ENCODE measurements around the gene MTCL3.

MTCL3 gene

DNA sequence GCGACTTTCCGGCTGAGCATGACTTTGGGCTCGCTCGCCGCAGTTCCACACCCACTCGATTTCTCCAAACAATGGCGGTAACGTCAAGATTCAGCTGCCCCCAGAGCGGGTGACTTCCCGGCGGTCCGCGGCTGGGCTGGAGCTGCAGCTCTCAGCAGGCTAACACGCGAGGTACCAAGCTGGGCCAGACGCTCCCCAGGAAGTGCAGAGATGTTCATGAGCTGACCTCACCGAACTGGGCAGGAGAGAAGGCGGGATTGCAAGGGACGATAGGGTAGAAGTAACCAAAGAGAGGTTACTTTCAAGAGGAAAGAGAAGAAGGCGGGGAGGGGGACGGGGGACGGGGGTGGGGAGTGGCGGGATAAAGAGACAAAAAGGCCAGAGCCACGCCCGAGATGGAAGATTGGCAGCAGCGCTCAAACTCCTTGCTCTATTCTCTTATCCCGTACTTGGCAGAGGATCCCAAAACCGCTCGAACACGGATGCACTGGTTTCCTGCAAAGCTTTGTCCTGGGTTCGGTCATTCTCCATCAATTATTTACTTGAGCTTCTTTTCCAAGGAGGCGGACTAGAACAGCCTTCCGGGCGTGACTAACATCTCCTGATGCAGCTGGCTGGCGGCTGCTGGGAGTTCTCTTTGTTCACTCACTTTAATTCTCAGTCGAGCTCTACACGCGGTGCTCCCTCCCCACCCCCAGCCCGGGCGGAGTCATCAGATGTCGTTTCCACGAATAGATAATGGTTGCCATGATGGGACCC, at the start of gene MTCL3:
Gene MTCL3 (minus strand): TSS at position 626 of the 759 bp plus-strand sequence.
- peak; percentile 27 for DNase-seq

DNA sequence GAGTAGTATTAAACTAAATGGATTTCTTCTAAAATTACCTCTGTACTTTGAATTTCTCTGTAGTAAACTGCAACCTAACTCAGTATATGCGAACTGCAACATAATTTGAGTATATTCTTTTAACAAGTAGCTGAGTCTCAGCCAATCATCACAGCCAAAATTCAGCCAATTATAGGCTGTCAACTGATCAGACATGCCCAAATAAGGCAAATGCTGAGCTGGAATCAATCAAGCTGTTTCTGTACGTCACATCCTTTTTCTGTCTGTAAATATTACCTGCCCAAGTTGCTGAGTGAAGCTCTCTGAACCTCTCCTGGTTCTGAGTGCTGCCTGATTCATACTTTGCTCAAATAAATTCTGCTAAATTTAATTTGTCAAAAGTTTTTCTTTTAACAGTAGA, 48.3 kb upstream of the MTCL3 start:
- DNase-seq = no peak

DNA sequence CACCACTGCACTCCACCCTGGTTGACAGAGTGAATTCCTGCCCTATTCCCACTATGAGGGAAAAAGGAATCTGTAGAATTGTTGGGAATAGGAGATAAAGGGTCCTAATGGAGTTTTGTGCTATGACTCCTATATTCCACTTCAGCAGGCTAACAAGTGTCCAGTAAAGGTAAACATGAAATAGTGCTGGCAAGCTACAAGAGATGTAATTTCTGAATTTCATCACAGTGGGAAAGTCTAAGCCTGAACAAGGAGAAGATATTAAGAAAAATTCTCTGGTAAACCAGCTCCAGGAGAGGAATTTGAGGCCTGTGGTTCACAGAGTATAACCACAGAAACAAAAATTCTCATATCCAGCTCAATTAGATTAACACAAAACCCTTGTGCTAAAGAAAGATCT, 47.5 kb upstream of the MTCL3 start:
- no peak for DNase-seq

DNA sequence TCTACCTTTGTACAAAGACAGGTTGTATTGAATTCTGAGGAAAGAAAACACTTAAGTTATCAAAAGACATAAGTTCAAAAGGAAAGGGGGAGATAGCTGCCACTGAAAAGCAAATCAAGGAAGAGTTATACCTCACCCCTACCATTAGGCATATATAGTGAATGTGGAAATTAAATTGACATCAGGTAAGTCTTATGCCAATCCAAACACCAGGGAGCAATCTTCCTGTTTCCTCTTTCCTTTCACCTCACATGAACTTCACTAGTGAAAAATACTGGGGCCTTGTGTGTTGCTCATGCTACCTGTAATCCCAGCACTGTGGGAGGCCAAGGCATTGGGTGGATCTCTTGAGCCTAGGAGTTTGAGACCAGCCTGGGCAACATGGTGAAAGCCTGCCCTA, 47.0 kb upstream of the MTCL3 start:
- no peak for DNase-seq

DNA sequence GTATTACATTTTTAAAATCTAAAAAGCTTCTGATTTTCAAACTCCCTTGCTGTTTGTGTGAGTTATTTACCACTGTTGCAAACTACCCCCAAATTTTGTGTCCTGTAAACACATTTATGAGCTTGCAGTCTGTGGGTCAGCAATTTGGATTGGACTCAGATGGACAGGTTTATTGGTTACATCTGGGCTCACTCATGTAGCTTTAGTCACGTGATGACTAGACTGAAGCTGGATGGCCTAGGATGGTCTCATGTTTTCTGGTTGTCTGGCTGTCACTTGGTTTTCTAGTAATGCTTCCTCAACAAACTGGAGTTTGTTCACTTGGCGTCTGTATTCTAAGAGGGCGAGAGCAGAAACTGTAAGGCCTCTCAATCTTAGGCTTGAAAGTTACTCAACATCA, 45.6 kb upstream of the MTCL3 start:
- no peak for DNase-seq

DNA sequence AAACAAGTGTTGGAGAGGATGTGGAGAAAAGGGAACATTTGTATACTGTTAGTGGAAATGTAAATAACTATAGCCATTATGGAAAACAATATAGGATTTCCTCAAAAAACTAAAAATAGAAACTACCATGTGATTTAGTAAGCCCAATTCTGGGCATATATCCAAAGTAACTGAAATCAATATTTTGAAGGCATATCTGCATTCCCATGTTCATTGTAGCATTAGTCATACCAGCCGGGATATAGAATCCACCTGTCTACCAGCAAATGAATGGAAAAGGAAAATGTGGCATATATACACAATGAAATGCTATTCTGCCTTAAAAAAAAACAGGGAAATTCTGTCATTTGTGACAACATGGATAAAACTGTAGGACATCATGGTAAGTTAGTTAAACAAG, 42.5 kb upstream of the MTCL3 start:
- DNase-seq = no peak

DNA sequence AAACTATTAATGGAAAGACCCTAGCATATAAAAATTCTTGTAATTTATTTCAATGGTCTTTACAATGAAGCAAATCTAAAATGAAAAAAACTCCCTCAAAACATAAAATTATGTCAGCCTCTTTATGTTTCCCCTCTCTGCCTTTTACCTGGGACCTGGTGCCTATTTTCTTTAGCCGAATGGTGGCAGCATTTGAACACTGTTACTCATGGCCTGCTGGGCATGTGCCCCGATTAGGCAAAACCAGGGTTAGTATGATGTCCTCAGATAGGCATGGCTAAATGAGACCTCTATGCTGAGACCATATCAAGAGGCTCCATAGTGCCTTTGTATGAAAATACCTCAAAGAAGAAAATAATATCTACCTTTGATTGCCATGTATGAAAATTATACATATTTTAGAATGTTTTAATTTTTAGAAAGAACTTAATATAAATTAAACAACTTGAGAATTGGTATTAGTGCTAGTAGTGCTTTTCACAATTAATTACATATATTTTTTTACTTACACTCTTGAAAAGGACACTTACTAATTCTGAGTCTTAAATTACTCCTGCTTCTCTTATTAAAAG, 35.4 kb upstream of the MTCL3 start:
- no peak for DNase-seq

DNA sequence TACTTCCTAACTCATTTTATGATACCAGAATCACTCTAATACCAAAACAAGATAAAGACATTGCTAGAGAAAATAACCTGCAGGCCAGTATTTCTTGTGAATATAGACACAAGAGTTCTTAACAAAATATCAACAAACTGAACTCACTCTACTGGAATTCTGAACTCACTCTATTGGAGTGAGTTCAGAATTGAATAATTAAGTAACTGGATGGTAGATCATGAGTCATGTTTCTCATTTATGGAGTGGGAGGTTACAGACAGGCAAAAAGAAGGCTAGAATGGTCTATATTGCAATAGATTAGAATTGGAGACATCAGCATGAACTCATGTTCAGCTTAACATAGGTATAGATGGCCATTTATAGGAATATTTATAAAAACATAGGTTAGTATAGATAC, 31.3 kb upstream of the MTCL3 start:
- no peak for DNase-seq

DNA sequence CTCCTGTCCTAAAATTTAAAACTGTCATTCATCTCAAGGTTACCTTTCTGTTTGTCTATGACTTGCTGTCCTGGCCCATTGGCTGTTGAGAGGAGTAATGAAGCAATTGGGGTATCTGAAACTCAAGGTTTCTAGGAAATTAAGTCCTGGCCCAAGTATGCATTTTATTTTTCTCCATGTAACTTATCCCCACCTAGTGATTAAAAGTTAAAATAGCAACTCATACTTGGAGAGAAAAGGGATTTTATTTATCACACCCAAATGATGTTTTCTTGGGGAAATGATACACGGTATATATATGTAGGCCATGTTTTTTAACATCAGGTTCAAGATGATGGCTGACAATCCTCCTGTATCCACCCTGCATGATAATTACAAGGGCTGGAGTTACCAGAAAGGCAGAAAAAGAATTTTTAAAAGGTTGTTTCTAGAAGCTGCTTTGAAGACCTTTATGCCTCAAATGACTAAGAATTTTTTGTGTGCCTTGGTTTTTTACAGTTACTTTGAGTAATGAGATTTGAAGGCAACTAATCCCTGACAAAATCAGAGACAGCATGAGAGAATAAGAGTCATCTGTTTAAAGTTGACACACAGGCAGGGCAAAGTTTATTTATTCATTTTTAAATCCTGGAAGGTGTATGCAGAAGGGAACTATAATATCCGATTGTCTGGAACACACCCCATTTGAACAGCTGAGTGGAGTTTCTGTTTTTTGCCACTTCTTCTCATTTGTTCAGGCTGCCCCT, 28.9 kb upstream of the MTCL3 start:
- no peak for DNase-seq

DNA sequence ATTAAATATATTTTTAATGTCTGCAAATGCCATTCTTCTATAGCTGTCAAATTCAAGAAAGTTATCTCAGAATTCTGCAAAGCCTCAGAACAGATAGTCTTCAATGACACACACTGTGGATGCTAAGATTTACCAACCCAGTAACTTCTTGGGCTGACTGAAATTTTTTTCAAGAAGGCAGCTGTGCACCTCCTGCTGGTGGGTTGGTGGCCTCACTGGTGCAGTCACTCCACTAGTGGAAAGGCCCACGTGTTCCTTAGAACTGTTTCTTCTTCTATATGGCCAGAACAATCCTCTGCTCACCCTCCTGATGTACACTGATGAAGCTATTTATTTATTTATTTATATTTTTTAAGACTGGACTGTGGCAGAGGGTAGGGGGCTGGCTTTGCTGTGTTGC, 28.1 kb upstream of the MTCL3 start:
- no peak for DNase-seq

DNA sequence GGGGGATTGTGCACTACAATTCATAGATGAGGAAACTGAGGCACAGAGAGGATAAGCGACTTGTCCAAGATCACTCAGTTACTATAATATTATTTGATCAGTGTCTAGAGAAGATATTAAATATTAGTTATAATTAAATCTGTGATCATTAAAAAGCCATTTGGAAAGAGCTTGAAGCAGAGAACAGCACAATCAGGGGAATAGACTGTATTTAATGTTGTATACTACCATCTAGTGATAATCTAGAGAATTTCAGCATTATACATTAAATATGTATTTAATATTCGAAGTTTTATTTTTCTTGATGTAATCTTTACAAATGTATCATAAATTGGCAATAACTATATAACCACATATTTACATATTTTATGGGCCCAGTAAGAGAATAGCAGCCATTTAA, 20.1 kb upstream of the MTCL3 start:
- DNase-seq = no peak

DNA sequence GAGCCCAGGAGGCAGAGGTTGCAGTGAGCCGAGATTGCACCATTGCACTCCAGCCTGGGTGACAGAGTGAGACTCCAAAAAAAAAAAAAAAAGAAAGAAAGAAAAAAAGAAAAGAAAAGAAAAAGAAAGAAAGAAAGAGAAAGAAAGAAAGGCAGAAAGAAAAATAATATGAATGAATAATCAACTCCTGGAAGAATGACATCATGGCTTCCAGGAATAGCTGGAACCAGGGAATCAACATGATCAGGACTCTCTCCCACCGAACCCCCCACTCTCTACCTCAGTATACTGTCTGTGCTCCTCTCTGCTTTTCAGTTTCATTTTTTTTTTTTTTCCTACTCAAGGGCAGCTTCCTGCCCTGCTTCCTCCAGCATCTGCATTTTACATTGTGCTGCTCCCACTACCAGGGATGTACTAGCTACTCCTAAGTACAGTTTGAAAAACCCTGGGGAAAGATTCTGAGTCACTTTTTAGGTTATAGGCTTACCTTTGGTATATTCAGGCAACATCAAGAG, 19.7 kb upstream of the MTCL3 start:
- no peak for DNase-seq

DNA sequence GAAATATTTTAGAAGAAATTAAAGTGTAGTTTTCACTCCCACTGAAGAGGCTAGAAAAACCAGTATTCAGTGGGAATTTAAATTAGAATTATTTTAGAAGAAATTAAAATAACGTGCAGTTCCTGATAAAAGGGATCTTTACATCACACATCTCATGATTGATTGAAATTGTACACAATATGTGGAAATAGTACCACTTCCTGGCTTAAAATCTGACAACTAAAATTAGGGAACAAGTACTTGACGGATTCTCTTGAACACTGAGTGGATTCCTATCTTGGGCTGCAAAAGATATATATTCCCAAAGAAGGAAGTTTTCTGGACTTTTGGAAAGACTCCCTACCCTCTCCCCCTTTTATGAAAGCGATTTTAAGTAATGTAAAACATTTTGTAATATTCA, 14.6 kb upstream of the MTCL3 start:
- no peak for DNase-seq

DNA sequence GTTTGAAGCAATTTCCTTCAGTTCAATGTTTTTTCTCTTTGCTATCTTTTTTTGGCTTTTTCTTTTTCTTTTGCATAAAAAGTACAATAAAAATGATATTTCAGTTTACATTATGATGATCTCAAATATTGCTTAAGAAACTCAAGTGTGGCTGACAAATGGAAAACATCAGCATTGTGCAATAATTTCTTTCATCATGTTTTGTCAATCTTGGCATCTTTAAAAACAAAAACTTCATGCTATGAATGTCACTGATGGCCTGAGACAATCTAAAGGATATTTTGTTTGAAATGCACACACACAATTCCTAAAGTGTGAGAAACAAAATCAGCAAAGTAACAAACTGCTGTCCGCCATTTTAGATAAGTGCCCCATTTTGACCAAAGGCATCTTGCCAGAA, 13.9 kb upstream of the MTCL3 start:
- no peak for DNase-seq

DNA sequence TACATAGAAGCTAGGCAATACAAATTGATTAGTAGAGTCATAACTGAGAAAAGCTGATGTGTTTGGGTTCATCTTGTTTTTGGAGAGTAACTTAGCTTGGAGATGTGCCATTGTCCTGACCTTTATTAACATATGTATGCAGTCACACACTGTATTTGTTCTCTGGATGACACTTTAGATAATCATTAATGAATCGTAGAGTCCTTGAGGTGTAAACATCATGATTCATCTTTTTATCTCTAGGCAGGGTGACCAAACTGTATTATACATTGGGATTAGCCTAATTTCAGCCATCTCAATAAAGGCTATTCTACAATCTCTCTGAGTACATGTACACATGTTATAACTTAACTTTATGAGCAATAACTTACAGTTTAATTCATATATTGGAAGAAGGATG, 3.6 kb upstream of the MTCL3 start:
- DNase-seq = no peak

DNA sequence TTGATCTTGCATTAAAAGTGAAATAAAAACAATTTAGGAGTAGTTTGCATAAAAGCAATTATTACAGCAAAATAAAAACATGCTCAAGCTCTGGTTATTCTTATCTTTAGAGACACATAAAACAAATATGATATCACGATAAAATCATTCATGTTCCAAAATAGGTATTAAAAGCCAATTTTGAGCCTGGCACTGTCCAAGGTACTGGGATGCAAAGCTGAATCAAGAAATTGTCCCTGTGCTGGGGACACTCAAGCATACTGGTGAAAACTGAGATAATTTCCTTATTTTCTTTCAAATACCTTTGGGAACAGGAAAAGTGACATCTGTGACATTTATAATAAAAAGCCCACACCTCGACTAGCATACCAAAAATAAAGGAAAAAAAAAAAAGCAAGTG, 931 bp upstream of the MTCL3 start:
- DNase-seq = no peak

DNA sequence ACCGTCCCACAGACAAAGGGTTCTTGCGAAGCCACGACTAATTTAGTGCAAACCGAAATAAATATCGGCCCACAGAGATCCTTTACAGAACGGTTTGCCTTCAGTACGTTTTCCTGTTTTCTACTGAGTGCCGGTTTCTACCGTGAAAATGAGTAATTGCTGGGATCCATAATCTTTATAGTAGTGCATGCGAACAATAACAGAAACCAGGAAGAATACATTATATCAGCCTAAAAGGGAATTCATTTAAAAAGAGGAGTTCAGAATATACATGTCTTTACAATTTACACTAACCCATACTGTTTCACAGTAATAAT, 292 bp upstream of the MTCL3 start:
- peak; percentile 26 for DNase-seq

DNA sequence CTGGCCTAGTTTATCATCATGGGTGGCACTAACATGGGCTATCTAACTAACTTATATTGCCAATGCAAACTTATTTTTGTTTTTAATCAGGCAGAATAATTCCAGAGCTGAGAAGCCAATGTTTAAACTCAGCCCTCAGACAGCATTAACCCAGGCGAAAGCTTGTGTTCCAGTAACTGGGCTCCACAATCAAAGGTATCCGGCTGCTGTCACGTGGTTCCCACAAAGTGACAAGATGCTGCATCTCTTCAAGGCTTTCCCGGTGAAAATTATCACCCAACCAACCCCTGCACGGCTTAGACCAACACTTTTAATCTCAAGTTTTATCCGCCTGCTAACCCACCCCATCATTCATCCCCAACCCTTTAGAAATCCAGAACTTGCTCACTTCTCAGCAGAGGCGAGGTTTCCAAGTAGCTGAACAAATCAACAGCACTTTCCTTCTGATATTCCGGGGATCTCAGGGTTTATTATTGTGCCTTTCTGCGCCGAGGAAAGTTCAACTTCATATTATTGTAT, 885 bp downstream of the MTCL3 start:
- DNase-seq = no peak

DNA sequence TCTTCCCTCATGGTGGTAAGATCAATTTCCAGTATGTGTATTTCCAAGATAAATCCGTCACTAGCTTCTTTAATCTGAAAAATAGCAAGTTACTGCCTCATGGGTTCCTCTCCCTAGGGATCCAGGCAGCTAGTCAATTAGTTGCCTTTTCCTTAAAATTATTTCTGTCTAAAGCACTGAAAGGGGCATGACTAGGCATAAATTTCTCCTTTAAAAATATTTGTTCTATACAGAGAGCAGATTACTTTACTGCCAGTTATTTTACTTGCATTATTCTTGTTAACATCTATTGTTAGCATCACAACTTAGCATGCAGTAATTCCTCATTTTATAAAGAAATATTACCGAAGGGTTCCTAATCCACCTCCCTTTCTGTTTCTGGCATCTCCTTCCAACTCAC, 1.4 kb downstream of the MTCL3 start:
- DNase-seq = no peak

DNA sequence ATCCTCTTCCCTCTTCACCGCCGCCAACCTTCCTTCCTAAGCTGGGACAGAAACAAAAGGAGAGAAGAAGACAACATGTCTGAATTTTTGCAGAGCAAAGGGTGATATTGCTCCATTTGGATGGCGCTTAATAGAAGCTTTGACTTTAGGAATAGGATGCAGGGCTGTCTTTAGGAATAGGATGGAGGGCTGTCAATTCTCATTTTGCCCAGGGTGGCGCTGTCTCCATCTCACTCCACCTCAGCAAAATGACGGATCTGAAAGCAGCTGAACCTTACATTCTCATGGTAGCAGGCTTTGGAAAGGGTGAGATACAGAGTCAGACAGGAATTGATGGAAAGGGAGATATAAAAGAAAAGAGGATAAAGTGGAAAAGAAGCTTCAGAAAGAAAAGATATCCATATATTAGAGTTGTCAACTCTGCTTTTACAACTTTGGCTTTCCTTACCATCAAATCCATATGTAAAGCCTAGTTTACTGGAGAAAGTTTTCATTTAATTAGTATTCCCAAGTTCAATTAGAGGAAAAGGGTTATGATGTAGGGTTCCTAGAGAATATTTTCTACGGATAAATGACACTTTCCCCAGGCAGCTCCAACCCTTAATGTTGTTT, 2.4 kb downstream of the MTCL3 start:
- DNase-seq = no peak

DNA sequence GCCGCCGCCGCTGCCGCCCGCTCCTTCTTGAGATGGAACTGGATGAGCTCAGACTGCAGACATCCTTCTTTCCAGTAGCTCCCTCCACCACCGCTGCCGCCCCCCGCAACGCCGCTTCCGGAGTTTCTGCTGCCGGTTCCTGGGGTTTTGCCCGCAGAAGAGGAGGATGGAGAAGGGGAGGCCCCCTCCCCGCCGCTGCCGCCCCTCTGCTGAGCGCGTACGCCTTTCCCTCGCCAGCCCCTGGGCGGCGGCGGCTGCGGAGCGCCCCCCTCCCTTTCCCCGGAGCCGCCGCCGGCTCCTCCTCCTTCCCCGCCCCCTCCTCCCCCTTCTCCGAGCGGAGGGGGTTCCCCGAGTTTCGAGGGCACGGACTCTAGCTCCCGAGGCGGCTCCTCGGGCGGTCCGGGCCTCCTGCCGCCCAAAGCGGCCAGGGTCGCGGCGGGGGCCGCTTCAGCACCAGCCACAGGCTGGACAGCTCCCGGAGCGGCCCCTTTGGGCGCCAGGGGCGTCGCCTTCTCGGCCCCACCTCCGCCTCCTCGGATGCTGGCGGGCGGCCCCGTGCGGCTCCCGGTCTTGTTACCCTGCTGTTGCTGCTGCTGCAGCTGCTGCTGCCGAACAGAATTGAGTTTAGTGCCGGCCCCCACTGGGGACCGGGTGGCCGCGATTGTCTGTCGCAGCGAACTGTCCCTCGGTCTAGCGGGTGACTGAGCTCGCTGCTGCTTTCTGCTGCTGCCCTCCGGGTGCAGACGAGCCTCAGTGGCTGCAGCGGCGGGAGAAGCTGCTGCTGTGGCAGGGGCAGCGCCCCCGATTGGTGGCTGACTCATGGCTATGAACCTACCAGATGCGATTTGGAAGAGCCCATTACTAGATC, 3.1 kb downstream of the MTCL3 start:
- DNase-seq = peak; percentile 88

DNA sequence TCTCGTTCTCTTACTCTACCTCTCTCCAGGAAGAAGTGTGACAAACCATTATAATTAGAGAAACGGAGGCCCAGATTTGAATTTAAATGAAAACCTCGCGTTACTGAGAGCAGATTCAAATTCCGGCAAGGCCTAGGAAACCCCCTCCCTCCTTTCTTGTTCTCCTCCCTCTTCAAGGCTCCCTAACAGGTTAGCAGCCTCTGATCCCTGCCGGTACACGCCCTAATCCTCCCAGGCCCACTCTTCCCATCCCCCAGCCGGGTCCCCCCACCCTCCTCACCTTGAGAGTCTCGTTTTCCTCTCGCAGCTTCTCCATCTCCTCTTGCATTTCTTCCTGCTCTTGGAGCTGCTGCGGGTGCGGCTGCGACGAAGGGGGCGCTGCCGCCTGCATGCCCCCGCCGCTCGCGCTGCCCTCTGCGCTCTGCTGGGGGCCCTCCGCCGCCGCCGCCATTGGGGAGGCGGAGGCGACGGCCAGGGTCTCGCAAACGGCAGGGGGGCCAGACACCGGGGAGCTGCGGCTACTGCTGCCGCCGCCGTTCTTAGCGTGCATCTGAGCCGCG, 3.8 kb downstream of the MTCL3 start:
- DNase-seq = no peak

All from right kidney (tissue), 1 donor.